ENCODE measurements around the gene MBNL1. TPM values are rescaled to one million over a fixed set of nuclear protein-coding genes. Genes with fewer than 3 reads are reported as not detected.

The MBNL1 gene
- total RNA-seq, 4 donors from 2014 or later: 261 to 429 (median 389) TPM

DNA sequence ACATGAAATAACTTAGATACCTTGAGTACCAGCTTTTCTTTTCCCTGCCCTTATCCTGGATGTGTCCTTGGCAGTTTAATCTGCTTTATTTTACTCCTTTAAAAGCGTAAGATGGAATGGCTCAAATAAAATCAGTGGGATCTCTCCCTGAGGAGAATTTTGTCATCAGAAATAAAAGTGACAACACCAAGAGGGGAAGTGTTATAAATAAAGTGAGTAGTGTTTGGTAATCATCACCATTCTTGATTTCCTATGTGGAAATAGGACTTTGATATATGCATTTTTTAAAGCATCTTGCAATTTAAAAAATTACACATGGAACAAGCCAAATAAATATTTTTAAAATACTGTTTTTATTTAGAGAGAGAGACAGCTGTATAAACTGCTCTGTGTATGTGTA lies 76.5 kb downstream of the MBNL1 start:
- no peak overlapping the region for H3K27ac ChIP-seq
- H3K4me1 ChIP-seq: peaks cover 0 to 13% (median 3%) of the 10 kb centered on the region in 4 donors

GRCh38 chr3:152346058-152346457 lies 77.3 kb downstream of the MBNL1 start:
- Histone ChIP-seq H3K4me1 (peaks cover 0 to 13% (median 3%) of the 10 kb centered on the region in 4 donors), H3K9me3 (no peaks in the 10 kb centered on the region), H3K27ac (no peak overlapping the region), H3K4me3 (no peak overlapping the region), H3K27me3 (no peaks in the 10 kb centered on the region), H3K36me3 (peaks cover 0 to 4% (median 0%) of the 10 kb centered on the region in 3 donors)
- TF ChIP-seq POLR2A (IDR thresholded peaks at IDR 0.05): no peak
- TF ChIP-seq, protein P1, sequence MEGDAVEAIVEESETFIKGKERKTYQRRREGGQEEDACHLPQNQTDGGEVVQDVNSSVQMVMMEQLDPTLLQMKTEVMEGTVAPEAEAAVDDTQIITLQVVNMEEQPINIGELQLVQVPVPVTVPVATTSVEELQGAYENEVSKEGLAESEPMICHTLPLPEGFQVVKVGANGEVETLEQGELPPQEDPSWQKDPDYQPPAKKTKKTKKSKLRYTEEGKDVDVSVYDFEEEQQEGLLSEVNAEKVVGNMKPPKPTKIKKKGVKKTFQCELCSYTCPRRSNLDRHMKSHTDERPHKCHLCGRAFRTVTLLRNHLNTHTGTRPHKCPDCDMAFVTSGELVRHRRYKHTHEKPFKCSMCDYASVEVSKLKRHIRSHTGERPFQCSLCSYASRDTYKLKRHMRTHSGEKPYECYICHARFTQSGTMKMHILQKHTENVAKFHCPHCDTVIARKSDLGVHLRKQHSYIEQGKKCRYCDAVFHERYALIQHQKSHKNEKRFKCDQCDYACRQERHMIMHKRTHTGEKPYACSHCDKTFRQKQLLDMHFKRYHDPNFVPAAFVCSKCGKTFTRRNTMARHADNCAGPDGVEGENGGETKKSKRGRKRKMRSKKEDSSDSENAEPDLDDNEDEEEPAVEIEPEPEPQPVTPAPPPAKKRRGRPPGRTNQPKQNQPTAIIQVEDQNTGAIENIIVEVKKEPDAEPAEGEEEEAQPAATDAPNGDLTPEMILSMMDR (IDR thresholded peaks at IDR 0.05): no peak
- no peak for DNase-seq

More for the DNA sequence above, 76.5 kb downstream of the MBNL1 start:
- Histone ChIP-seq H3K27me3 (no peaks in the 10 kb centered on the region), H3K36me3 (peaks cover 0 to 10% (median 0%) of the 10 kb centered on the region in 3 donors), H3K9me3 (no peaks in the 10 kb centered on the region), H3K4me3 (no peak overlapping the region)
- TF ChIP-seq, protein P1 (IDR thresholded peaks at IDR 0.05): no peak
- no peak for TF ChIP-seq POLR2A (IDR thresholded peaks at IDR 0.05)
- DNase-seq: no peak

DNA sequence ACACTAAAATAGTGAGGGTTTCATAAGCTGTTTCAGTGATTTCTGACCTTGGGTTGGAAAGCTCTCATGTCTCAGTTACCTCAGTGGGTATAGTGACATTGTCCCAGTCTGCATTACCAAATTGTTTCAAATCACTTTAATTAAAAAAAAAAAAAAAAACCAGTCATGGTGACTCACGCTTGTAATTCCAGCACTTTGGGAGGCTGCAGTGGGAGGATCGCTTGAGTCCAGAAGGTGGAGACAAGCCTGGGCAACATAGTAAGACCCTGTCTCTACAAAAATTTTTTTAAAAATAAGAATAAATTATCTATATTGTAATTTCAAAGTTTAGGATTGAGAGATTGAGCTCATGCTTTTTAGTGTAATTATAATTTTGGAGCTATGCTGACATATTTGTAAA lies 78.0 kb downstream of the MBNL1 start:
- no peaks in the 10 kb centered on the region for H3K27me3 ChIP-seq
- DNase-seq: no peak
- no peak overlapping the region for H3K4me3 ChIP-seq
- H3K4me1 ChIP-seq: peaks cover 0 to 13% (median 3%) of the 10 kb centered on the region in 4 donors
- H3K9me3 ChIP-seq: no peaks in the 10 kb centered on the region
- TF ChIP-seq, protein P1 (IDR thresholded peaks at IDR 0.05): no peak
- TF ChIP-seq POLR2A (IDR thresholded peaks at IDR 0.05): no peak
- no peak overlapping the region for H3K27ac ChIP-seq
- peaks cover 0 to 4% (median 0%) of the 10 kb centered on the region in 3 donors for H3K36me3 ChIP-seq

- H3K27ac ChIP-seq: no peak overlapping the region
- TF ChIP-seq, protein P1 (IDR thresholded peaks at IDR 0.05): no peak
- TF ChIP-seq POLR2A (IDR thresholded peaks at IDR 0.05): no peak
- no peaks in the 10 kb centered on the region for H3K36me3 ChIP-seq
- H3K9me3 ChIP-seq: no peaks in the 10 kb centered on the region
- H3K4me3 ChIP-seq: no peak overlapping the region
- H3K4me1 ChIP-seq: peaks cover 0 to 13% (median 3%) of the 10 kb centered on the region in 4 donors
- no peak for DNase-seq
- no peaks in the 10 kb centered on the region for H3K27me3 ChIP-seq
Observed at GRCh38 chr3:152348436-152349177, 79.9 kb downstream of the MBNL1 start.

DNA sequence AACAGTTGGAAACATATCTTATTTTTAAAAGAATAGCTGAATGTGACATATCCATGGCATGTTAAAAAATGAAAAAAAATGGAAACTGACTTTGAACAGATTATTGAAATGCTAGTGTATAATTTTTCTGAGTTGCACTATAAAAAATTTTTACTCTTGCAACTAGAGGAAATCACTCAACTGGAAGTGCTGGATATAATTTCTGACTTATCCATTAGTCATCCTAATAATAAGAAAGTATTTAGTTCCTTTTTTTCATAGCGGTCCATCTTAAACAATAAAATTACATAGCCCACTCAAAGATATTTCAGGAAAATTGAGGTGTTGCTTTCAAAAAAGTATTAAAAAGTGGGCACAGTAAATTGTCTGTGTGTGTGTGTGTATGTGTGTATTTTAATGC lies 80.7 kb downstream of the MBNL1 start:
- DNase-seq: no peak

More for the DNA sequence above, 80.7 kb downstream of the MBNL1 start:
- H3K36me3 ChIP-seq: no peaks in the 10 kb centered on the region
- no peaks in the 10 kb centered on the region for H3K27me3 ChIP-seq
- TF ChIP-seq, protein P1 (IDR thresholded peaks at IDR 0.05): no peak
- no peak for TF ChIP-seq POLR2A (IDR thresholded peaks at IDR 0.05)
- peaks cover 0 to 13% (median 3%) of the 10 kb centered on the region in 4 donors for H3K4me1 ChIP-seq
- H3K27ac ChIP-seq: no peak overlapping the region
- no peak overlapping the region for H3K4me3 ChIP-seq
- no peaks in the 10 kb centered on the region for H3K9me3 ChIP-seq
